ENCODE data around the gene FRMPD4. TPM values are rescaled to one million over a fixed set of nuclear protein-coding genes. Genes with fewer than 3 reads are reported as not detected.

The FRMPD4 gene
- total and polyA plus RNA-seq, 10 of the 15 experiments (the other 5 are each of a cell fraction or from before 2014, with no cell fraction given) = not detected

GRCh38 chrX:12681047-12681446, 542.8 kb downstream of the FRMPD4 start (continued):
- TF ChIP-seq EP300 (IDR thresholded peaks at IDR 0.05; ENCODE audit: borderline replicate concordance in 1 of 2, control insufficient read depth in 1 of 2, low read depth in 2 of 2, low read length in 2 of 2) (no peak), CBX3 (IDR thresholded peaks at IDR 0.05; ENCODE audit: borderline replicate concordance, low read depth) (no peak)

- POLR2A ChIA-PET = no interaction called here
- TF ChIP-seq YY1 (IDR thresholded peaks at IDR 0.05; ENCODE audit: low read depth, low read length) = no peak
- TF ChIP-seq TAF1 (IDR thresholded peaks at IDR 0.05; ENCODE audit: borderline replicate concordance, low read depth, low read length) = no peak
- TF ChIP-seq KDM1A (IDR thresholded peaks at IDR 0.05; ENCODE audit: borderline replicate concordance) = no peak
- no peak for TF ChIP-seq POLR2AphosphoS2 (IDR thresholded peaks at IDR 0.05; ENCODE audit: low read depth, low read length)
- TF ChIP-seq NR2F1 (conservative IDR thresholded peaks at IDR 0.05) = no peak
- no peak for TF ChIP-seq HDAC6 (IDR thresholded peaks at IDR 0.05; ENCODE audit: unreplicated experiment)
- TF ChIP-seq PBX3 (IDR thresholded peaks at IDR 0.05; ENCODE audit: insufficient replicate concordance, low read depth, low read length) = no peak
- TF ChIP-seq JUNB (IDR thresholded peaks at IDR 0.05) = no peak
- no peak for TF ChIP-seq SREBF2 (IDR thresholded peaks at IDR 0.05; ENCODE audit: low read length)
- no peak for TF ChIP-seq HCFC1 (IDR thresholded peaks at IDR 0.05; ENCODE audit: low read length)
- TF ChIP-seq SP1 (IDR thresholded peaks at IDR 0.05; ENCODE audit: low read depth, low read length) = no peak
- TF ChIP-seq NFXL1 (IDR thresholded peaks at IDR 0.05; ENCODE audit: borderline replicate concordance) = no peak
- no peak for TF ChIP-seq BCL11A (IDR thresholded peaks at IDR 0.05; ENCODE audit: low read depth, low read length)
- TF ChIP-seq ZNF24 (IDR thresholded peaks at IDR 0.05) = no peak
- no peak for TF ChIP-seq USF1 (IDR thresholded peaks at IDR 0.05; ENCODE audit: borderline replicate concordance, extremely low read length, insufficient read depth, low read depth, low read length)
- ATAC-seq (no peak), FAIRE-seq (no peak), DNase-seq (ENCODE audit: low read depth, low spot score) (no peak)
- Histone ChIP-seq H3K27me3 (replicated peaks in 1 of 2; ENCODE audit: control insufficient read depth in 2 of 2, insufficient read depth in 2 of 2, low read length in 1 of 2) (peaks cover 2% of the 10 kb centered on the region in 2 experiments; a peak in 1 of 4 replicates), H3K36me3 (ENCODE audit: control insufficient read depth in 2 of 2, insufficient read depth in 2 of 2, low read length in 1 of 2) (no peaks in the 10 kb centered on the region), H3K4me2 (ENCODE audit: control insufficient read depth, insufficient read depth) (no peak overlapping the region), H3K4me1 (ENCODE audit: control insufficient read depth, insufficient read depth, low read length) (no peaks in the 10 kb centered on the region), H4K20me1 (ENCODE audit: control insufficient read depth, insufficient read depth) (no peaks in the 10 kb centered on the region), H2AFZ (ENCODE audit: control insufficient read depth, low read depth, low read length) (no peak overlapping the region), H3K4me3 (no peak overlapping the region), H3K79me2 (ENCODE audit: control insufficient read depth, insufficient read depth, low read length) (no peaks in the 10 kb centered on the region), H3K9me3 (replicated peaks; ENCODE audit: control insufficient read depth, insufficient read depth, low read length) (no peaks in the 10 kb centered on the region), H3K9ac (ENCODE audit: control insufficient read depth, insufficient read depth, low read length) (no peak overlapping the region), H3K27ac (ENCODE audit: control insufficient read depth, insufficient read depth) (no peak overlapping the region)
- in situ Hi-C loops (cut with MboI) = no loop called here
- no TSS peak for BruUV-seq (replicated peaks)
- CTCF ChIA-PET = interaction anchor here (0.9 kb wide), 1 partner anchor 539 kb away, joined by 3 read pairs; no protein-coding TSS in a partner anchor
- RAD21 ChIA-PET (ENCODE audit: unreplicated experiment) = no interaction called here
- SMC1A ChIA-PET (ENCODE audit: uncharacterized antibody, unreplicated experiment) = no interaction called here
- intact Hi-C loops (cut with micrococcal nuclease; ENCODE audit: unreplicated experiment) = no loop called here
- 0% methylated on average over 2 of the region's 2 CpGs for WGBS (ENCODE audit: insufficient coverage, insufficient replicate concordance, low lambda C conversion rate, missing lambda C conversion rate)
Observed at GRCh38 chrX:12685541-12685940, 547.3 kb downstream of the FRMPD4 start.

Data from GM12878 (cell line).